SW480 (cell line): Measurements from ENCODE around the gene LHX6.

ENCODE experiments used
- DNase-seq: peaks from one replicate; pipeline ENCODE4 v3.0.0-alpha.2; 2016; ENCODE audit warnings: low spot score

LHX6 gene

GRCh38 chr9:122234022-122234748 lies 5.4 kb upstream of the LHX6 start:
- no peak for DNase-seq

- DNase-seq: no peak
Measured at GRCh38 chr9:122232796-122233306, 4.1 kb upstream of the LHX6 start.

- no peak for DNase-seq
Measured at GRCh38 chr9:122229485-122229837, 704 bp upstream of the LHX6 start.

GRCh38 chr9:122228191-122228567 lies 578 bp downstream of the LHX6 start:
- DNase-seq: no peak

GRCh38 chr9:122227575-122227900 lies 1.2 kb downstream of the LHX6 start:
- no peak for DNase-seq

GRCh38 chr9:122226758-122227574 lies 1.8 kb downstream of the LHX6 start:
- DNase-seq: no peak

GRCh38 chr9:122226142-122226757 lies 2.5 kb downstream of the LHX6 start:
- no peak for DNase-seq

GRCh38 chr9:122225312-122226141 lies 3.2 kb downstream of the LHX6 start:
- no peak for DNase-seq

- DNase-seq: no peak
Measured at GRCh38 chr9:122223435-122223834, 5.3 kb downstream of the LHX6 start.

GRCh38 chr9:122222791-122223190 lies 6.0 kb downstream of the LHX6 start:
- DNase-seq: no peak

- no peak for DNase-seq
Measured at GRCh38 chr9:122221183-122221811, 7.5 kb downstream of the LHX6 start.

- no peak for DNase-seq
Measured at GRCh38 chr9:122220673-122221182, 8.0 kb downstream of the LHX6 start.

GRCh38 chr9:122219856-122220672 lies 8.7 kb downstream of the LHX6 start:
- DNase-seq: no peak

- no peak for DNase-seq
Measured at GRCh38 chr9:122218935-122219855, 9.6 kb downstream of the LHX6 start.

- DNase-seq: peak; percentile 37
Measured at GRCh38 chr9:122218071-122218934, 10.5 kb downstream of the LHX6 start.

GRCh38 chr9:122217640-122218039 lies 11.1 kb downstream of the LHX6 start:
- no peak for DNase-seq

GRCh38 chr9:122216798-122217418 lies 11.8 kb downstream of the LHX6 start:
- no peak for DNase-seq
